TTC549 (cell line): ENCODE measurements around the gene C20orf141.

Source experiments
- FAIRE-seq: peaks from 2 replicates; lab custom pipeline; 2012; peaks lifted over from hg19 to GRCh38; lab: Jason Lieb, UNC

Gene C20orf141

GRCh38 chr20:2851086-2851485 lies 36.3 kb downstream of the C20orf141 start:
- no peak for FAIRE-seq

- FAIRE-seq, result no peak
Observed at GRCh38 chr20:2858591-2858990, 43.8 kb downstream of the C20orf141 start.

- no peak for FAIRE-seq
Observed at GRCh38 chr20:2859330-2860121, 44.7 kb downstream of the C20orf141 start.

- no peak for FAIRE-seq
Observed at GRCh38 chr20:2864626-2865025, 49.8 kb downstream of the C20orf141 start.

- no peak for FAIRE-seq
Observed at GRCh38 chr20:2865101-2865500, 50.3 kb downstream of the C20orf141 start.
